PC-9 (cell line): ENCODE results near the gene MYO1A. TPM values are rescaled to one million over a fixed set of nuclear protein-coding genes. Genes with fewer than 3 reads are reported as not detected.

ENCODE experiments used
- BruUV-seq: library from RNA; stranded (reverse); fragments of 400-500 nt; replicated peaks from 2 replicates; lab custom pipeline; 2021; lab: Mats Ljungman, UMichigan
- CTCF ChIA-PET: fragments of 300-600 bp; sonication (Branson Sonifier 250); formaldehyde crosslinking; loops from one replicate; lab custom pipeline; 2022; ENCODE audit warnings: antibody characterized with exemption; lab: Charles Lee
- POLR2A ChIA-PET: fragments of 300-600 bp; sonication (Branson Sonifier 250); formaldehyde crosslinking; loops from one replicate; lab custom pipeline; 2022; ENCODE audit warnings: antibody characterized with exemption; ENCODE audit not compliant: unreplicated experiment; lab: Charles Lee
- DNase-seq, 2 experiments: peaks; one replicate each; pipeline versions ENCODE4 v3.0.0 to v3.0.0-alpha.2; 2015 to 2022; ENCODE audit warnings: mixed read lengths in 1 of 2
- H2AFZ ChIP-seq: fragments of 200-600 bp; sonication (generic); 2 replicates; pipeline ENCODE4 v1.8.1; 2017; ENCODE audit warnings: antibody characterized with exemption
- H3F3A ChIP-seq: fragments of 200-600 bp; sonication (generic); 2 replicates; pipeline ENCODE4 v1.8.1; 2017; ENCODE audit warnings: antibody characterized with exemption, mild to moderate bottlenecking, low read depth; ENCODE audit not compliant: insufficient read depth
- H3K27ac ChIP-seq: fragments of 200-600 bp; sonication (generic); 2 replicates; pipeline ENCODE4 v1.6.1; 2016; ENCODE audit warnings: mixed run types
- H3K27me3 ChIP-seq: fragments of 200-600 bp; sonication (generic); 2 replicates; pipeline ENCODE4 v1.6.1; 2016; ENCODE audit warnings: low read depth, mixed run types; ENCODE audit not compliant: insufficient read depth
- H3K36me3 ChIP-seq: fragments of 200-600 bp; sonication (generic); 2 replicates; pipeline ENCODE4 v1.6.1; 2016; ENCODE audit warnings: low read depth, mixed run types
- H3K4me1 ChIP-seq: fragments of 200-600 bp; sonication (generic); replicated peaks from 2 replicates; pipeline ENCODE4 v1.6.1; 2016; ENCODE audit warnings: mixed run types; ENCODE audit not compliant: insufficient read depth
- H3K4me2 ChIP-seq: fragments of 200-600 bp; sonication (generic); 2 replicates; pipeline ENCODE4 v1.6.1; 2017; ENCODE audit warnings: mixed run types
- H3K4me3 ChIP-seq: fragments of 200-600 bp; sonication (generic); 2 replicates; pipeline ENCODE4 v1.6.1; 2016; ENCODE audit warnings: mixed run types
- H3K79me2 ChIP-seq: fragments of 200-600 bp; sonication (generic); 2 replicates; pipeline ENCODE4 v1.6.1; 2017; ENCODE audit warnings: low read depth, mixed run types
- H3K9me2 ChIP-seq: fragments of 200-600 bp; sonication (generic); 2 replicates; pipeline ENCODE4 v1.8.1; 2017; ENCODE audit warnings: mild to moderate bottlenecking; ENCODE audit not compliant: insufficient read depth
- H3K9me3 ChIP-seq: fragments of 200-600 bp; sonication (generic); 2 replicates; pipeline ENCODE4 v1.8.1; 2016; ENCODE audit warnings: low read depth; ENCODE audit not compliant: insufficient read depth
- H4K20me1 ChIP-seq: fragments of 200-600 bp; sonication (generic); 2 replicates; pipeline ENCODE4 v1.8.1; 2017; ENCODE audit not compliant: insufficient read depth
- CTCF ChIP-seq: fragments of 200-600 bp; sonication (generic); conservative IDR thresholded peaks from 2 replicates; pipeline ENCODE4 v1.6.1; 2017; ENCODE audit warnings: mixed run types, antibody characterized with exemption, mild to moderate bottlenecking, moderate library complexity
- EZH2 ChIP-seq: fragments of 200-600 bp; sonication (generic); IDR thresholded peaks from 2 replicates; pipeline ENCODE4 v1.8.0; 2017; ENCODE audit warnings: antibody characterized with exemption, low read depth
- intact Hi-C: fragments of 100-400 bp; cut with micrococcal nuclease; formaldehyde crosslinking; loops from one replicate; pipeline ENCODE4 v1.10.0; 2022; ENCODE audit not compliant: unreplicated experiment
- total RNA-seq: library from RNA; stranded (reverse); gene quantifications from 2 replicates; pipeline ENCODE4 v1.2.3, GENCODE V29; 2021

MYO1A gene
- total RNA-seq, 1 experiment from 2014 or later = not detected

GRCh38 chr12:57091638-57092528 lies 42.0 kb upstream of the MYO1A start:
- no peak overlapping the region for H3K4me2 ChIP-seq
- ChIA-PET CTCF (interaction anchor here (0.6 to 0.7 kb wide), 2 partner anchors 20 to 21 kb away, joined by 3 to 9 read pairs; no protein-coding TSS in a partner anchor), POLR2A (interaction anchor here (0.5 to 0.7 kb wide), 2 partner anchors 37 to 902 kb away, joined by 3 to 4 read pairs; partner anchors contain the start of gene SMARCC2)
- no peak overlapping the region for H3K27ac ChIP-seq
- TF ChIP-seq CTCF (no peak), EZH2 (no peak)
- intact Hi-C loops = no loop called here
- no peaks in the 10 kb centered on the region for H3K79me2 ChIP-seq
- H2AFZ ChIP-seq = no peak overlapping the region
- no peaks in the 10 kb centered on the region for H3K36me3 ChIP-seq
- H3K9me3 ChIP-seq = no peaks in the 10 kb centered on the region
- no peak overlapping the region for H3K4me3 ChIP-seq
- H3F3A ChIP-seq = peaks cover 26% of the 10 kb centered on the region
- no peaks in the 10 kb centered on the region for H3K27me3 ChIP-seq
- no TSS peak for BruUV-seq
- H4K20me1 ChIP-seq = 0 out of 2 replicates have a peak, but pooled peaks cover 3% of the 10 kb centered on the region
- H3K9me2 ChIP-seq = no peaks in the 10 kb centered on the region
- no peaks in the 10 kb centered on the region for H3K4me1 ChIP-seq
- no peak for DNase-seq

GRCh38 chr12:57090924-57091637 lies 41.2 kb upstream of the MYO1A start:
- no peak overlapping the region for H3K27ac ChIP-seq
- H3K4me3 ChIP-seq = no peak overlapping the region
- 0 out of 2 replicates have a peak, but pooled peaks cover 3% of the 10 kb centered on the region for H4K20me1 ChIP-seq
- no peak for TF ChIP-seq CTCF
- no peak for TF ChIP-seq EZH2
- H3K27me3 ChIP-seq = no peaks in the 10 kb centered on the region
- H3K36me3 ChIP-seq = no peaks in the 10 kb centered on the region
- H3K4me2 ChIP-seq = no peak overlapping the region
- intact Hi-C loops = no loop called here
- H3K9me3 ChIP-seq = no peaks in the 10 kb centered on the region
- no peaks in the 10 kb centered on the region for H3K79me2 ChIP-seq
- ChIA-PET CTCF (no interaction called here), POLR2A (interaction anchor here (0.5 kb wide), 1 partner anchor 902 kb away, joined by 3 read pairs; the partner anchor contains the start of gene SMARCC2)
- BruUV-seq = no TSS peak
- DNase-seq = no peak
- no peak overlapping the region for H2AFZ ChIP-seq
- H3F3A ChIP-seq = peaks cover 31% of the 10 kb centered on the region
- H3K9me2 ChIP-seq = no peaks in the 10 kb centered on the region
- H3K4me1 ChIP-seq = no peaks in the 10 kb centered on the region

GRCh38 chr12:57090490-57090889 lies 40.6 kb upstream of the MYO1A start:
- no peak for TF ChIP-seq EZH2
- TF ChIP-seq CTCF = no peak
- Histone ChIP-seq H3F3A (peaks cover 27% of the 10 kb centered on the region), H3K4me2 (no peak overlapping the region), H3K79me2 (no peaks in the 10 kb centered on the region), H3K4me3 (no peak overlapping the region), H2AFZ (no peak overlapping the region), H3K9me3 (no peaks in the 10 kb centered on the region), H3K27ac (no peak overlapping the region), H3K4me1 (peaks cover 5% of the 10 kb centered on the region; the same call in 1 of the 2 replicates), H4K20me1 (0 out of 2 replicates have a peak, but pooled peaks cover 3% of the 10 kb centered on the region), H3K9me2 (no peaks in the 10 kb centered on the region), H3K27me3 (no peaks in the 10 kb centered on the region), H3K36me3 (no peaks in the 10 kb centered on the region)
- ChIA-PET POLR2A (interaction anchor here (0.5 to 0.7 kb wide), 2 partner anchors 29 to 513 kb away, joined by 4 to 19 read pairs; no protein-coding TSS in a partner anchor), CTCF (interaction anchor here (0.9 kb wide), 1 partner anchor 21 kb away, joined by 3 read pairs; no protein-coding TSS in a partner anchor)
- DNase-seq = no peak
- no TSS peak for BruUV-seq
- intact Hi-C loops = no loop called here
